Cardiac fibroblast (primary cell): ENCODE measurements around the gene PIEZO2.
A peak's percentile ranks its signal among the peaks of the same experiment; 100 is the strongest.

Experiments used
- DNase-seq, 2 donors: peaks; one replicate each; pipeline versions ENCODE4 v3.0.0 to v3.0.0-alpha.2; 2010; ENCODE audit warnings: low read depth in 2 of 2
- H3K4me3 ChIP-seq, 2 donors: replicated peaks in 1 of 2; 1 replicate in 1 of 2; 2 replicates in 1 of 2; pipeline ENCODE4 v1.5.1; 2011; ENCODE audit warnings: low read depth in 2 of 2, low read length in 2 of 2, mild to moderate bottlenecking in 2 of 2, moderate library complexity in 1 of 2
- TF ChIP-seq, protein P1 (sequence below): IDR thresholded peaks from one replicate; pipeline ENCODE4 v1.5.1; 2011; ENCODE audit warnings: low read depth, mild to moderate bottlenecking, low read length, inconsistent platforms

Gene PIEZO2

DNA sequence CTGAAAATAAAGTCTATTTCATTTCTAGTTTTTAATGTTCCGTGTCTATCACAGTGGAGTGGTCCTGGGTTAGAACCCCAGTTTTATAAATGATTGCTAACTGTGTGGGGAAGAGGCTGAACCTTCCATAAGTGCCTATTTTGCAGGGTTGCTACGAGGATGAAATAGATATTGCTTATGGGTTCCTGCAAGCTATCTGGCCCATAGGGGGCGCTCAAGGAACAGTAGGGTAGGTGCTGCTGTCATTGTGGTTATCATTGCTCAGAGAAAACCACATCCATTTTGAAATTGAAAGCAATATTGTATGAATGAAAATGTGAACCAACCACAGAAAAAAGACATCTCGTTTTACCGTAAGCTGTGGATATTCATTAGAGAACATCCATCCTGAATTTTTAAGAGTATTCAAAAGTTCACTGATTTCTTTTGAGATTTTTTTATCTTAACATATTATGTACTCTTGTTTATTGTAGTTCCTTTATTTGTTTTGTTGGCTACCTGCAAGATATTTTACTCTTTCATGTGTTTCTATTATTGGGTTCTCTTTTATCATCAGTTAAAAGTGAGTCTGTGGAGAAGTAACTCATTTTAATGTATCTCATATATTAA is 362.0 kb downstream of the PIEZO2 start:
- peak; percentile 83 to 90 for DNase-seq
- H3K4me3 ChIP-seq = no peak overlapping the region
- TF ChIP-seq, protein P1, sequence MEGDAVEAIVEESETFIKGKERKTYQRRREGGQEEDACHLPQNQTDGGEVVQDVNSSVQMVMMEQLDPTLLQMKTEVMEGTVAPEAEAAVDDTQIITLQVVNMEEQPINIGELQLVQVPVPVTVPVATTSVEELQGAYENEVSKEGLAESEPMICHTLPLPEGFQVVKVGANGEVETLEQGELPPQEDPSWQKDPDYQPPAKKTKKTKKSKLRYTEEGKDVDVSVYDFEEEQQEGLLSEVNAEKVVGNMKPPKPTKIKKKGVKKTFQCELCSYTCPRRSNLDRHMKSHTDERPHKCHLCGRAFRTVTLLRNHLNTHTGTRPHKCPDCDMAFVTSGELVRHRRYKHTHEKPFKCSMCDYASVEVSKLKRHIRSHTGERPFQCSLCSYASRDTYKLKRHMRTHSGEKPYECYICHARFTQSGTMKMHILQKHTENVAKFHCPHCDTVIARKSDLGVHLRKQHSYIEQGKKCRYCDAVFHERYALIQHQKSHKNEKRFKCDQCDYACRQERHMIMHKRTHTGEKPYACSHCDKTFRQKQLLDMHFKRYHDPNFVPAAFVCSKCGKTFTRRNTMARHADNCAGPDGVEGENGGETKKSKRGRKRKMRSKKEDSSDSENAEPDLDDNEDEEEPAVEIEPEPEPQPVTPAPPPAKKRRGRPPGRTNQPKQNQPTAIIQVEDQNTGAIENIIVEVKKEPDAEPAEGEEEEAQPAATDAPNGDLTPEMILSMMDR = peak; percentile 80

DNA sequence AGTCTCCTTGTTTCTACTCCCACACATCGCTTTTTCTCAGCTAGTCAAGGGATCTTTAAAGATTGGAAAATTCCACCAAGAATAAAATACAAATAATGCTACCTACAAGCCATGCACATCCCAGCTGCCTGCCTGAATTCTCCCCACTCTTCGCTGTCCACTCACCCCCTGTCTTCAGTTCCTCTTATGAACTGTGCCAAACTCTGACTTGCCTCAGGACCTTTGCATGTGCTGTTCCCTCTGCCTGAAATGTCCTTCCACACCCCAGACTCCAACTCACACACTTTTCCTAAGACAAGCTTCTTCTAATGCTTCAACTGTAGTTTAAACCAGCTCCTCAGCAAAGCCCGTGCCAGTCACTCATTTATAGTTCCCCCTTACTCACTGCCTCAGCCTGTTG is 363.6 kb downstream of the PIEZO2 start:
- TF ChIP-seq, protein P1 = no peak
- H3K4me3 ChIP-seq = no peak overlapping the region
- DNase-seq = no peak

DNA sequence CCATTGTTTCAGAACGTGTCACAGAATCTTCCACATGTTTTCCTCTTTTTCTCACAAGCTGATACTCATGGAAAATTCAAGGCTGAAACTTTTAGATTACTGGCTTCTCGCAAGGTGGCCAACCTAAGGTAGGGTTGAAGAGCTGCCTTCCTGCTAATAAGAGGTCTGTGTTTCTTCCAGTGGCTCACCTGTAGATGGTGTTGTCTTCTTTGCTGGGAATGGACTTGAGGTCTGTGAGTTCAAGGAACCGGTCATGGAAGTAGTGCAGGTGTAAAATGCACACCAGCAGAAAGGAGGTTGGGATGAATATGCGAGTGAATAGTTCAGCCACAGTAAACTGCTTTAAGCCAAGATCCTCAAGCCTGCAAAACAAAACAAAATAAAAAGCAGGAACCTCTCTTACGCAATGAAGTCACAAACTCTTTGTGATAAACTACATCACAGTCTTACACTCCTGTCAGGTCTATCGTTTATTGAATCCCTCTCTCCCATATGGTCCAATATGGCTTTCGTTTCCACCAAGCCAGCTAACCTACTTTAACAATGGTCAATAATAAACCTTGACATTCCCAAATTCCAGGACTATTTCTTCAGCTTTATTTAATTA is 364.7 kb downstream of the PIEZO2 start:
- DNase-seq = no peak
- TF ChIP-seq, protein P1 = no peak
- H3K4me3 ChIP-seq = no peak overlapping the region

DNA sequence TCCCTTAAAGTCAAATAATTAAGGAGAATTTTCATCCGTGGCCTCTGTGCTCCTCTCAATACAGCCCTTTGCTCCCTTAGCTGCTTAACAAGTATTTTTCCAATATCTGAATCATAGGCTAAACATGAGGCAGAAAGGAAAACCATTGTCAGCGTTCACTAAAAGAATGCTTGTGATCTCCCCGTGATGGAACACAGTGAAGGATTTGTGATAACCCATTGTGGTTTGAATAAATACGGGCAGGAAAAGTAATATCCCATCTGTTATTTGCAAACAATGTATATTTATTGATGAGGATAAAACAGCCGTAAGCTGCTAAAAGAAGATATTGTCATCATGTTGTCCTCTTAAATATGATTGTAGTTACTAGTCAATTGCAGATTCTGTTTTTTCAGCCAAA is 365.4 kb downstream of the PIEZO2 start:
- TF ChIP-seq, protein P1 = no peak
- no peak overlapping the region for H3K4me3 ChIP-seq
- DNase-seq = no peak

DNA sequence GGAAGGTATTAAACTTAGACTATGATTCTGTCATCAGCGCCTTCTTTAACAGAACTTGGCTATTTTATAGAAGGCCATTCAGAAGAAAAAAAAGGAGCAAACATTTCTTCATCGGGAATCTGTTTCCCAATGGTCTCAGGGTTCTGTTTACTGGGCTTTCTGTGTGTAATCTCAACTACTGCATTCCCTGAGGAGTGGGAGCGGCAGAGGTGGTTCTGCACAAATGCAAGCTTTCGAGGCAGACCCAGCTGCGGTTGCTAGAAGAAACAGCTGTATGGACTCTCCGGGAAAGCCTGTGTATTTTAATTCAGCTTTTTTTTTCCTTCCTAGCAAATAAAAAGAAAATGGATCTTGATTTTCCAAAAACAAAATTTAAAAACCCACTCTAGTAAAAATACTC is 372.9 kb downstream of the PIEZO2 start:
- H3K4me3 ChIP-seq = no peak overlapping the region
- TF ChIP-seq, protein P1 = no peak
- DNase-seq = peak in 1 of 2 donors; percentile 15

DNA sequence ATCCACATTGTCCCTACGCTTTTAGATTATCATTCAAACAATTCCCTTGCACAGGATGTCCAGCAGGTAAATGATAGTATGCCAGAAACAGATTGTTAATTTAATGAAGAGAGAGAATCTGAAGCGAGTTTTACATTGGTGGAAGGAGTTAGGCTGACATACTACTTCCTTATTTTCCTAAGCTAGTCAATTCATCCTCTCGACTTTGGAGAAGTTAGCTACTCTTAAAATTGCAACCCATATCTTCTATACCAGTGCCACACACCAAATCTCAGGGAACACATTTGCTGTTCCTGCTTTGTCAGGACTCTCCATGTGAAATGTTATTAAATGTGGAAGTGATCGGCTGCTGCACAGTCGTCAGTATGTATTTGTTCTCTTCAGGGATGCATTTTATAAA is 374.3 kb downstream of the PIEZO2 start:
- TF ChIP-seq, protein P1 = no peak
- no peak for DNase-seq
- H3K4me3 ChIP-seq = no peak overlapping the region
